SK-N-MC (cell line): ENCODE measurements around the gene NIPA2.

ENCODE experiments used
- DNase-seq: peaks from one replicate; pipeline ENCODE4 v3.0.0-alpha.2; 2011; ENCODE audit warnings: low read depth, low spot score
- H3K27ac ChIP-seq: fragments of 200-600 bp; sonication (generic); 2 replicates; pipeline ENCODE4 v1.5.1; 2016; ENCODE audit warnings: mixed run types
- H3K36me3 ChIP-seq: fragments of 200-600 bp; sonication (generic); 2 replicates; pipeline ENCODE4 v1.6.1; 2017; ENCODE audit warnings: antibody characterized with exemption, low read length, mixed read lengths; ENCODE audit not compliant: insufficient read depth
- H3K4me3 ChIP-seq: fragments of 200-600 bp; sonication (generic); 2 replicates; pipeline ENCODE4 v1.5.1; 2016
- H3K9ac ChIP-seq: fragments of 200-600 bp; sonication (generic); 2 replicates; pipeline ENCODE4 v1.8.0; 2017; ENCODE audit warnings: mixed run types, mixed read lengths; ENCODE audit not compliant: insufficient read length
- H3K9me3 ChIP-seq: fragments of 200-600 bp; sonication (generic); 2 replicates; pipeline ENCODE4 v1.6.1; 2017; ENCODE audit warnings: low read depth, mild to moderate bottlenecking, antibody characterized with exemption, low read length, moderate library complexity, mixed read lengths
- EZH2 ChIP-seq: fragments of 200-600 bp; sonication (generic); IDR thresholded peaks from one replicate; pipeline ENCODE4 v1.6.1; 2017; ENCODE audit warnings: antibody characterized with exemption
- FOXP2 ChIP-seq: optimal IDR thresholded peaks from 2 replicates; pipeline ENCODE3; 2011; ENCODE audit warnings: mild to moderate bottlenecking, moderate library complexity; ENCODE audit not compliant: insufficient read depth; ENCODE audit errors: extremely low read length, control extremely low read depth
- POLR2AphosphoS5 ChIP-seq: IDR thresholded peaks from 2 replicates; pipeline ENCODE4 v1.6.1; 2012; ENCODE audit warnings: mild to moderate bottlenecking, low read depth, low read length, borderline replicate concordance

NIPA2 gene

DNA sequence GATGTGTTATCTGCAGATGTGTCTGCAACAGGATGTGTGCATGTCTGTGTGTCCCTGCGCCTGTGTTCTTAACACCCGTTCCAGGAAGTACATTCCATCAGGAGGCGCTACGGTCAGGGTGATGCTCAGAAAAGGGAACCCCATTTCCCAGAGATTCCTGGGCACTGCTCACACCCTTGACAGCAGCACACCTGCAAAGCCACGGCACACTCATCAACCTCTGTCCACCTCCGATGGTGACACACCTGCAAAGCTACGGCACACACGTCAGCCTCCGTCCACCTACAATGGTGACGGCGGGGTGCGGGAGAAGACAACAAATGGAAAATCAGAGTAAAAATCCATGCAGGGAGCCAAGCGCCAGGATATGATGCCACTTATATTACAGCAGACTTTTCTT, 55.4 kb downstream of the NIPA2 start:
- no peak for TF ChIP-seq EZH2
- H3K36me3 ChIP-seq = peaks cover 3% of the 10 kb centered on the region; the same call in 1 of the 2 replicates
- no peaks in the 10 kb centered on the region for H3K9me3 ChIP-seq
- no peak overlapping the region for H3K9ac ChIP-seq
- H3K27ac ChIP-seq = no peak overlapping the region
- H3K4me3 ChIP-seq = no peak overlapping the region
- DNase-seq = no peak

DNA sequence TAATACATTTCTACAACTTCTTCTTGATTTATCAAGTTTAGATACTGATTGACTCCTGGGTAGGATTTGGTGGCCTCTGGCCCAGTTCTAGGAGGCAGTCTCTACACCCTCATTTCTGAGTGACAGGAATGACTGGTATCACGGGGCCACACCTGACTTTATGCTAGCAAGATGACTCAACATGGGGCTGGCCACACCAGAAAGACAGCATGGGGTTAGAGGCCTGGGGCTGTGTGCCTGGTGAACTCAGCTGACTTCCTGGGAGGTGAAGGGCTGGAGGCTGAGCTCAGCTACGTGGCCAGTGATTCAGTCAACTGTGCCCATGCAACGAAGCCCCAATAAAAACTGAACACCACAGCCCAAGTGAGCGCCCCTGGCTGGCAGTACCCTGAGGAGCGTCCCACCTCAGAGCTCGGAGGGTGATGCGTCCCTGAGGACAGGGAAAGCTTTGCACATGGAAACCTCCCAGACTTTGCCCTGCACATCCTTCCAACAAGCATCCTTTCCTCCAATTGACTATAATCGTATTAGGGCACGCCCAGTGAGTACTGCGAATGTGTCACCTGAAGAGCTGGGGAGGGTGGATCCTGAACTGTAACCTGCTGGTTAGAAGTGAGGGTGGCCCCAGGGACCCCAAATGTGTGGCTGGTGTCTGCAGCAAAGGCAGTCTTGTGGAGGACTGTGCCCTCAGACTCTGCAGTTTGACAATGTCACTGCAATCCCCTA, 57.2 kb downstream of the NIPA2 start:
- Histone ChIP-seq H3K27ac (no peak overlapping the region), H3K9me3 (no peaks in the 10 kb centered on the region), H3K9ac (no peak overlapping the region), H3K36me3 (peaks cover 10% of the 10 kb centered on the region; the same call in 1 of the 2 replicates), H3K4me3 (no peak overlapping the region)
- no peak for DNase-seq
- TF ChIP-seq POLR2AphosphoS5 = no peak
- no peak for TF ChIP-seq EZH2
- no peak for TF ChIP-seq FOXP2

DNA sequence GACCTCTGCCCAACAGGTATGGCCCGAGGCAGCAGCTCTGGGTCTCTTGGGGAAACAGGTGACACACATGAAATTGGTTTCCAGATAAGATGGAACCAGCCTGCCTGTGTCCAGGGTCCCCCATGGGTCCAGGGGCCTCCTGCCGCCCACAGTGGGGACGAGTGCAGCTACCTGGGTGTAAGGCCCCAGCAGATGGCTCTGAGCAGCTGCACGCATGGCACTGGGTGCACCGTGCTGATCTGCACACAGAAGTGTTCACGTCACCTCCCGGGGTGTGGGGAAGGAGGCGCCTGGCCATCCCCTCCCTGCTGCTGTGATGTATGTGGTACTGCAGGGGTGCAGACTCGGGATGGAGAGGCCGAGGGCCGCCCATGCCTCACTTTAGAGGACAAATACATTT, 63.6 kb downstream of the NIPA2 start:
- no peak overlapping the region for H3K4me3 ChIP-seq
- H3K9me3 ChIP-seq = no peaks in the 10 kb centered on the region
- H3K9ac ChIP-seq = no peak overlapping the region
- no peak for TF ChIP-seq EZH2
- TF ChIP-seq FOXP2 = no peak
- no peak for TF ChIP-seq POLR2AphosphoS5
- H3K27ac ChIP-seq = no peak overlapping the region
- no peak for DNase-seq
- peaks cover 15% of the 10 kb centered on the region; the same call in 1 of the 2 replicates for H3K36me3 ChIP-seq

DNA sequence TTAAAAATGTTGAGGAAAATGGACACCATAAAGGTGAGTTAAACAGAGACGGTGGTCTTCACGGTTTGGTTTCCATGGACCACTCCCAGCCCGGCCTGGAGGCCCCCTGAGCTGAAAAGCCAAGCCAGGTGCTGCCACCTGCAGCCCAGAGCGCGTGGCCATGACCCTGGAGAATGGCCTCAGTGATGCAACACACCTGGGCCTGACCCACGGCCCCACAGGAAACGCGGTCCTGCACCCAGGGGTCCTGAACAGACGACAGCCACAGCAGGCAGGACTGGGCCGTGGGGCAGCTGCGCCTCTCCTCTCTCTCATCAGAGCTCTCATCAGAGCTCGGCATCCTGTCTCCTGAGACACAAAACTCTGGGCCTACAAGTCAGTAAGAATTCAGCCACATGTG, 64.1 kb downstream of the NIPA2 start:
- DNase-seq = no peak
- no peak for TF ChIP-seq FOXP2
- no peak for TF ChIP-seq EZH2
- TF ChIP-seq POLR2AphosphoS5 = no peak

DNA sequence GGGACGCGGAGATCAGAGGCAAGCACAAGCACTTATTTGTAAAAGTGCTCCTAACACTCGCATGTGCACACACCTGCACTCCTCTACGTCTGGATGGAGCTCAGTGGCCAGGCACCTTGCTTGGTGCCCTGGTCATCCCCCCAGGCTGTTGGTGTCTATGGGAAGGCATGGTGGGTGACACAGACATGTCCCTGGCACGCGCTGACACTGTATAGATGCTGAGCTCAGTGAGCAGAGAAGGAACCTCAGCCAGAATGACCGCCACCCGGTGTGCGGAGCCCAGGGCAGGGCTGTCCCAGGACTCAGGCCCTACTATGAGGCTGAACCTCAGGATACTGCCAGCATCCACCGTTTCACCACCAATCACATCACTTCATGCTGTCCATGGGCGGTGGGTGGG, 64.5 kb downstream of the NIPA2 start:
- no peak for TF ChIP-seq POLR2AphosphoS5
- no peak for TF ChIP-seq EZH2
- no peak for TF ChIP-seq FOXP2
- Histone ChIP-seq H3K27ac (no peak overlapping the region), H3K4me3 (no peak overlapping the region), H3K36me3 (peaks cover 15% of the 10 kb centered on the region; the same call in 1 of the 2 replicates), H3K9me3 (no peaks in the 10 kb centered on the region), H3K9ac (no peak overlapping the region)
- no peak for DNase-seq

More for the DNA sequence above, 64.1 kb downstream of the NIPA2 start:
- Histone ChIP-seq H3K36me3 (peaks cover 15% of the 10 kb centered on the region; the same call in 1 of the 2 replicates), H3K9me3 (no peaks in the 10 kb centered on the region), H3K4me3 (no peak overlapping the region), H3K9ac (no peak overlapping the region), H3K27ac (no peak overlapping the region)

DNA sequence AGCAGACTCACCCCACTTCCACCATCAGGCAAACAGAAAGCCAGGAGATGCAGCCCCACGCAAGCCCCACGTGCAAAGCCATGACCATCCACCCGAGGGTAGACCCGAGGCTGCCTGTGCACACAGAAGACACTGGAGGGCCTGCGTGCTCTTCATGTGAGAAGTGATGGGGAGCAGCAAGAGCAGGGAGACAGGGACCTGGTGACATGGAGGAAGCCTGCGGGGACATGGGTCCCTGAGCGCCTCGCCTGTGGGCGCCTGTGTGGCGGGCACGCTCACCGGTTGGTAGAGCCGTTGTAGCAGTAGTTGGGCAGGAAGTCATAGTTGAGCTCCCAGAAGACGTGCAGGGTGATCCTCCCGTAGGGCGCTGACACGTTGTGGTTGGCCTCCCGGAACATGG, 65.0 kb downstream of the NIPA2 start:
- no peak overlapping the region for H3K27ac ChIP-seq
- no peak overlapping the region for H3K4me3 ChIP-seq
- H3K9ac ChIP-seq = no peak overlapping the region
- no peaks in the 10 kb centered on the region for H3K9me3 ChIP-seq
- H3K36me3 ChIP-seq = peaks cover 15% of the 10 kb centered on the region; the same call in 1 of the 2 replicates
- no peak for DNase-seq
- TF ChIP-seq FOXP2 (no peak), POLR2AphosphoS5 (no peak), EZH2 (no peak)

DNA sequence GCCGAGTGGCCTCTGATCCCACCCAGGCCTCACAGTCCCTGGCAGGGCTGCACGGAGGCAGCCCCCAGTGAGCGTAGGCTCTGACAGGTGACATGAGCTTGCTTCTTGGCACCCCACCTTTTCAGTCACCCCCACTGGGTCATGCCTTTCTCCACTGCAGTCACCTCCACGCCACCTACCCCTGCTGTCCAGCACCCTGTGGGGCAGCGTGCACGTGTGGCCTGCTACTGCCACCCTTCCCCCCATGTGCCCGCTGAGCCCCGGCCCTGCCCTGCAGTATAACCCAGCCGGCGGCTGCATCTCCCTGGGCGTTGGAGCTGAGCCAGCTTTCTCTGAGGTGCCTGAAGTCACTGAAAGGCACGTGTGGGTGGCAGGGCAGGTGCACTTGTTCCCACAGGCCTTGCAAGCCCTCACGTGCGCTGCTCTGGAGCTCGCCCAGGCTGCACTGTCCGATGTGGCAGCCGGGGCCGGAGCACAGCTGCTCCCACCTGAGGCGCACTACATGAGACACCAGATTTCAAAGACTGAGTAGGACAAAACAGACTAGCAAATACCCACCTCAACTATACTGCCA, 65.6 kb downstream of the NIPA2 start:
- DNase-seq = no peak
- H3K36me3 ChIP-seq = peaks cover 20% of the 10 kb centered on the region; the same call in 1 of the 2 replicates
- H3K9ac ChIP-seq = no peak overlapping the region
- H3K9me3 ChIP-seq = no peaks in the 10 kb centered on the region
- TF ChIP-seq POLR2AphosphoS5 = no peak
- TF ChIP-seq FOXP2 = no peak
- no peak for TF ChIP-seq EZH2
- no peak overlapping the region for H3K27ac ChIP-seq
- no peak overlapping the region for H3K4me3 ChIP-seq

DNA sequence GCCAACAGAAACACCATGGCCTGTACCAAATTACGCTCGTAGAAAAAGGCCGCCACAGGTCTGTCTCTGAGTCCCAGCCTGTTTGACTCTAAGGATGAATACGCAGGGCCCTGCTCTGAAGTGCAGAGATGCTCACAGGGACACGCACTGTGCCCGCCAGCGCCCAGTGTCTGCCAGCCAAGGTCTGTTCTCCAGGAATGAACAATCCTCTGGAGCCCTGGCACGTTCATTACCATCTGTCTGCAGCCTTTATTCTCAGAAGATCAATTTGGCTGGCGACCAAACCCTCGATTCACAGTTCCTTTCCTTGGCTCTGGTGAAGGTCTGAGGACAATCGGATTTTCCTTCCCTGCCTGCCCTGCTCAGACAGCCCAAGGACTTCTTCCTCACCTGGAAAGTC, 66.3 kb downstream of the NIPA2 start:
- Histone ChIP-seq H3K27ac (no peak overlapping the region), H3K9ac (no peak overlapping the region), H3K4me3 (no peak overlapping the region), H3K36me3 (peaks cover 23% of the 10 kb centered on the region), H3K9me3 (no peaks in the 10 kb centered on the region)
- TF ChIP-seq POLR2AphosphoS5 (no peak), FOXP2 (no peak), EZH2 (no peak)
- DNase-seq = no peak
